Endothelial cell of hepatic sinusoid (primary cell): ENCODE results near the gene FAM240A.

ENCODE experiments used
- in situ Hi-C: cut with HindIII; loops from 2 replicates; pipeline ENCODE4 v1.10.0; 2017; ENCODE audit warnings: low sequenced_read_pairs

The FAM240A gene

GRCh38 chr3:46624975-46625490 is 12.7 kb downstream of the FAM240A start:
- in situ Hi-C loops, result no loop called here

GRCh38 chr3:46626039-46626438 is 13.7 kb downstream of the FAM240A start:
- in situ Hi-C loops, result no loop called here

GRCh38 chr3:46627078-46627477 is 14.8 kb downstream of the FAM240A start:
- in situ Hi-C loops, result no loop called here

- in situ Hi-C loops, result no loop called here
Observed at GRCh38 chr3:46628901-46629369, 16.6 kb downstream of the FAM240A start.

GRCh38 chr3:46629551-46630517 is 17.5 kb downstream of the FAM240A start:
- in situ Hi-C loops, result loop anchor here (5.0 kb wide), 3 partner anchors 38 to 148 kb away; no protein-coding TSS in a partner anchor

GRCh38 chr3:46632792-46633191 is 20.5 kb downstream of the FAM240A start:
- in situ Hi-C loops, result loop anchor here (5.0 kb wide), 3 partner anchors 40 to 150 kb away; no protein-coding TSS in a partner anchor

- in situ Hi-C loops, result loop anchor here (5.0 kb wide), 3 partner anchors 43 to 153 kb away; no protein-coding TSS in a partner anchor
Observed at GRCh38 chr3:46634856-46635255, 22.5 kb downstream of the FAM240A start.

- in situ Hi-C loops, result no loop called here
Observed at GRCh38 chr3:46639221-46639620, 26.9 kb downstream of the FAM240A start.

GRCh38 chr3:46640927-46641326 is 28.6 kb downstream of the FAM240A start:
- in situ Hi-C loops, result no loop called here

- in situ Hi-C loops, result no loop called here
Observed at GRCh38 chr3:46642971-46643370, 30.6 kb downstream of the FAM240A start.

- in situ Hi-C loops, result no loop called here
Observed at GRCh38 chr3:46643701-46644100, 31.4 kb downstream of the FAM240A start.

- in situ Hi-C loops, result no loop called here
Observed at GRCh38 chr3:46646700-46647099, 34.4 kb downstream of the FAM240A start.

- in situ Hi-C loops, result no loop called here
Observed at GRCh38 chr3:46648096-46648495, 35.8 kb downstream of the FAM240A start.

GRCh38 chr3:46649436-46649835 is 37.1 kb downstream of the FAM240A start:
- in situ Hi-C loops, result no loop called here

- in situ Hi-C loops, result no loop called here
Observed at GRCh38 chr3:46651084-46651483, 38.8 kb downstream of the FAM240A start.

- in situ Hi-C loops, result no loop called here
Observed at GRCh38 chr3:46655271-46655670, 42.9 kb downstream of the FAM240A start.

GRCh38 chr3:46656778-46657556 is 44.6 kb downstream of the FAM240A start:
- in situ Hi-C loops, result no loop called here

GRCh38 chr3:46659285-46659684 is 47.0 kb downstream of the FAM240A start:
- in situ Hi-C loops, result no loop called here

GRCh38 chr3:46660003-46660402 is 47.7 kb downstream of the FAM240A start:
- in situ Hi-C loops, result no loop called here

GRCh38 chr3:46660543-46661523 is 48.5 kb downstream of the FAM240A start:
- in situ Hi-C loops, result no loop called here
